ENCODE measurements around the gene NEK6.

DNA sequence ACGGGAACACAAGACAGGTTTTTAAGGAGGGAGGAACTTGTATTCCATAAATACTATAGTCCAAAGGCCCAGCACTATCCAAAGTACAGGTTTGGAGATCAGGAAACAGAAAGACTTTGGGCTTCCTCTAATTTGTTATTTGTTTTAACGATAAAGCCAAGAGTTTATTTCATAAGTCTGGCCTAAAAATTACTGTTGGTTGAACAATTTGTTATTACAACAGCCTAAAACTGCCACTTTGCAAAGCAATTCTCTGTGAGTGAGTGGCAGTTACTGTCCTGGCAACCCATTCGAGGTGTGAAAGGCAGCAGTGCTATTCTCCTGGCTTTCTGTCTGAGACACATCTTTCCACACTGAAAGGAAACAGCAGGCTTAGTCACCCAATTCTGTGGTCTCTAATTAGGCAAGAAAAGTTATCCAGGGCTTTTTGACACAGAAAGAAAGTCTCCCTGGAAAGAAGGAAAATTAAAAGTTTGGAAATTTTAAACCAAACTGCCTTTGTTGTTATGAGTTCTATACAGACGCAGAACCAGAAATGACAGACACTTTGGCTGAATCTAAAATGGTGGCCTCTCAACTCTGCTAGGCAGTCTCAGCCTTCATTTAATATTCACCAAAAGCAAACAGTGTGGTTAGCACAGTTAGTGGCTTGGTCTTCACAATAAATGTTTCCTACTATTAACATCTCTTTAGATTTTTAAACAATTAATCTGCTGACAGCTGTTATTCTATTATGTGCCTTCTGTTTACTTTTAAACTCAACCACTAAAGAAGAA lies 123.6 kb downstream of the NEK6 start:
- no peak for TF ChIP-seq POLR2A (IDR thresholded peaks at IDR 0.05)
- TF ChIP-seq, protein P1, sequence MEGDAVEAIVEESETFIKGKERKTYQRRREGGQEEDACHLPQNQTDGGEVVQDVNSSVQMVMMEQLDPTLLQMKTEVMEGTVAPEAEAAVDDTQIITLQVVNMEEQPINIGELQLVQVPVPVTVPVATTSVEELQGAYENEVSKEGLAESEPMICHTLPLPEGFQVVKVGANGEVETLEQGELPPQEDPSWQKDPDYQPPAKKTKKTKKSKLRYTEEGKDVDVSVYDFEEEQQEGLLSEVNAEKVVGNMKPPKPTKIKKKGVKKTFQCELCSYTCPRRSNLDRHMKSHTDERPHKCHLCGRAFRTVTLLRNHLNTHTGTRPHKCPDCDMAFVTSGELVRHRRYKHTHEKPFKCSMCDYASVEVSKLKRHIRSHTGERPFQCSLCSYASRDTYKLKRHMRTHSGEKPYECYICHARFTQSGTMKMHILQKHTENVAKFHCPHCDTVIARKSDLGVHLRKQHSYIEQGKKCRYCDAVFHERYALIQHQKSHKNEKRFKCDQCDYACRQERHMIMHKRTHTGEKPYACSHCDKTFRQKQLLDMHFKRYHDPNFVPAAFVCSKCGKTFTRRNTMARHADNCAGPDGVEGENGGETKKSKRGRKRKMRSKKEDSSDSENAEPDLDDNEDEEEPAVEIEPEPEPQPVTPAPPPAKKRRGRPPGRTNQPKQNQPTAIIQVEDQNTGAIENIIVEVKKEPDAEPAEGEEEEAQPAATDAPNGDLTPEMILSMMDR (IDR thresholded peaks at IDR 0.05), result no peak
